ENCODE data around the gene PRKCH. TPM values are rescaled to one million over a fixed set of nuclear protein-coding genes. Genes with fewer than 3 reads are reported as not detected.

Gene PRKCH
- total and polyA plus RNA-seq, 2 donors (not counting 3 experiments of a cell fraction or from before 2014, with no cell fraction given): 97.7 to 103 TPM

- peaks cover 27% of the 10 kb centered on the region for H3K4me1 ChIP-seq (ENCODE audit: control insufficient read depth, extremely low read depth, insufficient read depth, low read length)
- no peaks in the 10 kb centered on the region for H3K27me3 ChIP-seq (ENCODE audit: control insufficient read depth in 2 of 2, insufficient read depth in 2 of 2, low read length in 2 of 2)
- H3K4me2 ChIP-seq (ENCODE audit: insufficient read depth, low read length): no peak overlapping the region
- H3K4me3 ChIP-seq (replicated peaks in 1 of 3; ENCODE audit: insufficient read depth in 1 of 3, low read depth in 1 of 3, low read length in 3 of 3): no peak overlapping the region
- intact Hi-C loops (cut with micrococcal nuclease) (no loop called here), dilution Hi-C loops (cut with MboI; ENCODE audit: extremely low pct_ligation_motif_present, low sequenced_read_pairs) (no loop called here)
- FAIRE-seq (peak; percentile 8), DNase-seq (ENCODE audit: low read depth, low spot score) (no peak)
- TF ChIP-seq FOS (IDR thresholded peaks at IDR 0.05; ENCODE audit: borderline replicate concordance, insufficient read depth, low read length): no peak
- TF ChIP-seq CTCF (IDR thresholded peaks at IDR 0.05; ENCODE audit: extremely low read depth in 1 of 2, insufficient read depth in 1 of 2, low read depth in 1 of 2, low read length in 2 of 2): no peak
- TF ChIP-seq POLR2AphosphoS5 (IDR thresholded peaks at IDR 0.05; ENCODE audit: insufficient read depth, low read depth, low read length): no peak
- no peak for TF ChIP-seq MYC (IDR thresholded peaks at IDR 0.05; ENCODE audit: low read depth, low read length)
- no peak for TF ChIP-seq POLR2A (IDR thresholded peaks at IDR 0.05; ENCODE audit: low read depth, low read length)
- TF ChIP-seq EZH2 (IDR thresholded peaks at IDR 0.05; ENCODE audit: borderline replicate concordance, low read depth, low read length, severe bottlenecking): no peak
- no peak for TF ChIP-seq JUN (IDR thresholded peaks at IDR 0.05; ENCODE audit: borderline replicate concordance, insufficient read depth, insufficient read length, low read depth)
- TF ChIP-seq MAX (IDR thresholded peaks at IDR 0.05; ENCODE audit: insufficient read depth, insufficient read length): no peak
- TF ChIP-seq GATA2 (IDR thresholded peaks at IDR 0.05; ENCODE audit: insufficient read depth, insufficient read length, low read depth, low read length): no peak
- peaks cover 2% of the 10 kb centered on the region for H3K79me2 ChIP-seq (ENCODE audit: control insufficient read depth, insufficient read depth, low read length)
- H2AFZ ChIP-seq (ENCODE audit: low read depth, low read length): no peak overlapping the region
- H4K20me1 ChIP-seq (replicated peaks; ENCODE audit: control insufficient read depth, extremely low read depth, insufficient read depth, low read length): no peaks in the 10 kb centered on the region
- no peaks in the 10 kb centered on the region for H3K9me1 ChIP-seq (replicated peaks; ENCODE audit: control insufficient read depth, extremely low read depth, insufficient read depth, low read length)
- no TSS peak for BruUV-seq (replicated peaks)
- ChIA-PET POLR2A (no interaction called here), CTCF (interaction anchor here (0.8 kb wide), 1 partner anchor 9 kb away, joined by 3 read pairs; no protein-coding TSS in a partner anchor)
- H3K9me3 ChIP-seq (replicated peaks; ENCODE audit: control insufficient read depth, insufficient read depth, low read length): no peaks in the 10 kb centered on the region
- no peak overlapping the region for H3K9ac ChIP-seq (replicated peaks; ENCODE audit: extremely low read depth, insufficient read depth, low read length)
- no peak overlapping the region for H3K27ac ChIP-seq (ENCODE audit: insufficient read depth, low read depth, low read length)
- peaks cover 0 to 2% of the 10 kb centered on the region in 2 experiments for H3K36me3 ChIP-seq (ENCODE audit: control insufficient read depth in 2 of 2, extremely low read depth in 1 of 2, insufficient read depth in 2 of 2, low read length in 2 of 2)
Observed at GRCh38 chr14:61513986-61514830, 192.8 kb downstream of the PRKCH start.
